Superior temporal gyrus (tissue), 1 donor: Measurements from ENCODE around the gene GPRIN1.

Source experiments
- DNase-seq: peaks from one replicate; pipeline ENCODE4 v3.0.0-alpha.2; 2016; ENCODE audit errors: extremely low spot score

Gene GPRIN1

GRCh38 chr5:176643491-176644219, 33.7 kb upstream of the GPRIN1 start:
- no peak for DNase-seq

GRCh38 chr5:176642675-176643490, 32.9 kb upstream of the GPRIN1 start:
- no peak for DNase-seq

- DNase-seq = no peak
Observed at GRCh38 chr5:176640616-176641015, 30.7 kb upstream of the GPRIN1 start.

DNA sequence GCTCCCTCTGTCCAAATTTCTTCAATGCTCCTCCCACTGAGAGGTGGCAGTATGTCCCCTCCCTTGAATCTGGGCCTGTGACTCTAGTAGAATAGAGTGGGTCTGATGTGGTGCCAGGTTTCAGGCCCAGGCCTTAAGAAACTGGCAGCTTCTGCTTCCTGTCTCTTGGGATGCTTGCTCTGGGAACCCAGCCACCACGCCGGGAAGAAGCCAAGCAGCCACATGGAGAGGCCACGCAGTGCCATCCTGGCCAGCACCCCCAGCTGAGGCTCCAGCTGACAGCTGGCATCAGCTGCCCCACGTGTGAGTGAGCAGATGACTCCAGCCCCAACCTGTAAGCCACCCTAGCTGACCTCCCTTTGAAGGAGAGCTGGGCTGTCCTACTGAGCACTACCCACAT, 30.0 kb upstream of the GPRIN1 start:
- no peak for DNase-seq

DNA sequence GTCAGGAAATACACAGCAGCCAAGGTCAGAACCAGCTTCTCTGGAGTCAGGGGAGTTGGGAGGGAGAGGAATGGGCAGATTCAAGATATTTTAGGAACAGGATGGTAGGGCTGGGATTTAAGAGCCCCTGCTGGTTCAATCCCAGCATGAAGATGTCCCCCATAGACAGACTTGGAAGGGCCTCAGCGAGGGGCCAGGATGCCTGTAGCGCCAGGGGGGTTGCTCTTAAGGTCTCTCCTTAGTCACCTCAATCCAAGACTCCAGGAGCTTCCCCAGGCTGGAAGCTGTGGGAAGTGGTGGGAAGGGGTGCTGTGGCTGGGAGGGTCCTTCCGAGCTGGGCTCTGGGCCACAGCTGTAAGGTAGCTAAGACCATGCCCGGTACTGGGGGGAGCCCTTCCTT, 29.3 kb upstream of the GPRIN1 start:
- DNase-seq = no peak

DNA sequence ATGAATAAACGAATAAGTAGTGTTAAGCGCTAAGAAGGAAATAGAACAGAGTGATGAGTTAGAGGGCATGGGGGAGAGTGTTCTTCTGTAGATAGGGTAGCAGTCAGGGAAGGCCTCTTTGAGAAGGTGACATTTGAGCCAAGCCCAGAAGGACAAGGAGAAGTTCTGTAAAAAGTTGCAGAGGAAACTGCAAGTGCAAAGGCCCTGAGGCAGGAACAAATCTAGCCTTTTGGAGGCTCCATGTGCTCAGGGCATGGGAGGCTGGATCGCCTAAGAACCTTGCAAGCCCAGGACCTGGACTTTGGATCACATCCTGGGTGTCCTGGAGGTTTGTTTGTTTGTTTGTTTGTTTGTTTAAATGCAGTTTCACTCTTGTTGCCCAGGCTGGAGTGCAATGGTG, 28.5 kb upstream of the GPRIN1 start:
- DNase-seq = no peak

DNA sequence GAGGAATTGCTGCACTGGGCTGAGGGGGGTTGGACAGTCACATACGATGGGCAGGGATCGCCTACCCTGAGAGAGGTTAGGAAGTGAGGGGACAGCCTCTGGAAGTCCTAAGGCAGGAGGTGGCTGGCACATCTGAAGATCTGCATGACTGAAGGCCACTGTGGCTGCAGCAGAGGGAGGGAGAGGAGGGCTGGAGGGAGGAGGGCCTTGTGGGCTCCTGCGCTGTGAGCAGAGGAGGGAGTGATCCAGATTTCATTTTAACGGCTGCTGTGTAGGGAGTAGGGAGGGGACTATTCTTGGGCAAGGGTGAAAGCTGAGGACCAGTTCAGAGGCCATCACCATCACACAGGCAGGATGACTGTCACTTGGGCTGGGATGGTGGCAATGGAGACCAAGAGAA, 27.6 kb upstream of the GPRIN1 start:
- DNase-seq = no peak

DNA sequence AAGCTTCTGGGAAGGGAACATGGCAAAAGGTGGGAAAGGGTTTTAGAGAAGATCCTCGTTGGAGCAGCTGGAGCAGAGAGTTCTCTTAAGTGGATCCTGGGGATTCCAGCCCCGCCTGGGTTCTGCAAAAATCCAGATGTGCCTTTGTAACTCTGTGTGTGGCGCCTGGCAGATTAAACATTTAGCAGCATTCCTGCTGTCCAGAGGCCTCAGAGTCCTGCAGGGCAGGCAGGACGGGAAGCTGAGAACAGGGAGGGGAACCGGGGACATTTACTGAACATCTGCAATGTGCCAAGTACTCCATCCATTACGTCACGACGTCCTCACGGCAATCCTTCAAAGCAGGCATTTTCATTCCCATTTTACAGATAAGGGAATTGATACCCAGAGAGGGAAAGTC, 26.5 kb upstream of the GPRIN1 start:
- DNase-seq = no peak

- DNase-seq = no peak
Observed at GRCh38 chr5:176633598-176633997, 23.6 kb upstream of the GPRIN1 start.

- DNase-seq = no peak
Observed at GRCh38 chr5:176632745-176633144, 22.8 kb upstream of the GPRIN1 start.

GRCh38 chr5:176631383-176632200, 21.6 kb upstream of the GPRIN1 start:
- DNase-seq = peak; percentile 32

GRCh38 chr5:176630681-176631222, 20.8 kb upstream of the GPRIN1 start:
- peak; percentile 32 for DNase-seq

DNA sequence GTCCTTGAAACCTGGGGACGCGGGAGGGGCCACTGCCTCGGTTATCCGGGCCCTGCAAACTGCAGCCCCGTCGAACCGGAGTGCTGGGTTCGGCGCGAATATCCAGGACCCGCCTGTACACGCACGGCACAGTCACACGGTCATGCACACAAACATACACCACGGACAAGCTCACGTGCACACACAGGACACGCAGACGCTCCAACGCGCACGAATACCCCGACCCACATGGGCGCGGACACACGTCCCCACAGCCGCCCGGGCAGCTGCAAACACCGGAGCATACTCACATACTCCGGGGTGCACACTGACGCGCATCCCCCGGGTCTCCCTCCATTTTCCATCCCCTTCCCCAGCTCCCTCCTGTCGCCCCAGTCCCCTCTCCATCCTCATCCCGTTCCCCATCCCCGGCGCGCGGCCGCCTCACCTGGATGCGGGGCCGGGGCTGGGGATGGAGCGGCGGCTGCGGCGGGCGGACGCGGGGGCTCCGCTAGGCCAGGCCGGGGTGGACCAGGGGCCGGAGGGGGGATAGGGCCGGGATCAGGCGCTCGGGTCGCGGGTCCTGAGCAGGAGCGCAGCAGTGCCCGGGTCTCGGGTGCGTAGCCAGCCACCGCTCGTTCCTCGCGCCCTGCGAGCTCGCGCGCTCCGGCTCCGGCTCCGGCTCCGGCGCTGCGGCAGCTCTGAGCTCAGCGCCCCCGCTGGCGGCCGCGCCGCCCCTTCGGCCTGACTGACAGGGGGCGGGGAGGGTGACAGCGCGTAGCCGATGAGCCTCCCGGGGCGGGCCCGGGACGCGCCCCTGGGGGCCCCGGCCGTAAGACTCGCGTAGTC, 20.1 kb upstream of the GPRIN1 start, which contains the start of the genes EIF4E1B and SNCB:
Gene EIF4E1B (plus strand): TSS at position 823 of the 828 bp plus-strand sequence. CDS start 12,113 bp downstream, outside the sequence.
Gene SNCB (minus strand): TSS at position 682 of the 828 bp plus-strand sequence. CDS start 880 bp downstream, outside the sequence.
- DNase-seq = peak; percentile 25

DNA sequence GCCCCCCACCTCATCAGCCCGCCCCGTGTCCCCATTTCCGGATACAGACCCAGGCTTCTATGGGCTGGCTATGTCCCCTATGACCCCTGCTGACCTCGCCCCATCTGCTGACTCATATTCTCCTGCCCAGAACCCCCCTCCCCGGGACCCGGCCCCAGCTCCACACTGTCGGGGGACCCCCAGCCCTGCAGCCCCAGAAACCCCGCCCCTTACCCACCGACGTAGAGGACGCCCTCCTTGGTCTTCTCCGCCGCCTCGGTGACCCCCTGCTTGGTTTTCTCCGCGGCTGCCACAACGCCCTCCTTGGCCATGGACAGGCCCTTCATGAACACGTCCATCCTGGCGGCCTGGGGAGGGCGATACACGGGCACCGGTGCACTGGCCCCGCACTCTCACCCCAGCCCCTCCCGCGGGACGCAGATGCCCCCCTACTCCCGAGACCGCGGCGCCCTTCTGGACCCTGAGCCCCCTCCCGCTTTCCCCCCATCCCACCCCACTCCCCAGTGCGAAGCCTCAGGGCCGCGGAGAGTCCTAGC, 19.4 kb upstream of the GPRIN1 start:
- DNase-seq = no peak

DNA sequence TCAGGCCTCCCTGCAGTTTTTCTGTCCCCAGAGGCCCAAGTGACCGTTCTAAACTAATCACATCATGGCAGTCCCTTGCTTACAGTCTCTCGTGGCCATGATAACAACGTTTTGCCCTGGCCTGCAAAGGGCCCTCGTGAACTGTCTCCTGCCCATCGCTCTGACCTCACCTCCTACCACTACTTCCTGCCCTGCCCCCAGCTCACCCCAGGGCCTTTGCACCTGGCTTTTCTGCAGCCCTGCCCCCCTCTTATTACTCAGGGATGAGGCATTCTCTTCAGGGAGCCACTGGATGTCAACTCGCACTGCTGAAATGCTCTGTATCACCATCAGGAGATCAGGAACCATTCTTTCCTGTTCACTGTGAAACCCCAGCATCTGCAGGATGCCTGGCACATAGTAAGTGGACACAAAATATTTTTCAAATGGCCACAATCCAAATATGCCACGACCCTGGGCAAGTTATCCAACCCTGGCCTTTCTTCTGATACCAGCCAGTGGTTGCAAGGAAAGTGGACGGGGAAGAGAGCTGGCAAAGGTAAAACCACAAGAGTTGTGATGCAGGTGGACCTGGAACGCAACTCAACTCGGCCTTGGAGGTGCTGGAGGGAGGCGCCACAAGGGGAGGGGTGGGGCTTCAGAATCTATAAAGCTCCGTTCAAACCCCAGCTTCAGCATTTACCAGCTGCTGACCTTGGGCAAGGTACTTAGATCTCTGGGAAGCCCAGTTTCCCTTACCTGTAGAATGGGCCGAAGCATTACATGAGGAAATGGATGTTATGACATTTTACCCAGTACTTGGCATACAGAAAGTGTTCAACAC, 18.7 kb upstream of the GPRIN1 start:
- DNase-seq = no peak

GRCh38 chr5:176627582-176627981, 17.6 kb upstream of the GPRIN1 start:
- DNase-seq = no peak

DNA sequence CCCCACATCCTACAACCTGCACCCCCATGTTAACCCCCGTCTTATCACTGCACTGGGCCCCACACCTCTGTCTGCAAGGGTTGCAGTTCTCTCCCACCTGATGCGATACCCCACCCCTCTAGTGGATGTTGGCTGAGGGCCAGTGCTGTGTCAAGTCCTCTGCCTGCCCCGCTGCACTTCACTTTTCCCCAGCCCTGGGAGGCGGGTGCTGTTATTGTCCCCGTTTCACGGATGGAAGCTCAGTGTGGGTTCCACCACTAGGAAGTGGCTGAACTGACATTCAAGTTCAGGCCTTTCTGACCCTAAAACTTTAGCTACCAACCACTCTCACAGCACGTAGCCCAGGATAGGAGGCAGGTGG, 16.9 kb upstream of the GPRIN1 start:
- no peak for DNase-seq

DNA sequence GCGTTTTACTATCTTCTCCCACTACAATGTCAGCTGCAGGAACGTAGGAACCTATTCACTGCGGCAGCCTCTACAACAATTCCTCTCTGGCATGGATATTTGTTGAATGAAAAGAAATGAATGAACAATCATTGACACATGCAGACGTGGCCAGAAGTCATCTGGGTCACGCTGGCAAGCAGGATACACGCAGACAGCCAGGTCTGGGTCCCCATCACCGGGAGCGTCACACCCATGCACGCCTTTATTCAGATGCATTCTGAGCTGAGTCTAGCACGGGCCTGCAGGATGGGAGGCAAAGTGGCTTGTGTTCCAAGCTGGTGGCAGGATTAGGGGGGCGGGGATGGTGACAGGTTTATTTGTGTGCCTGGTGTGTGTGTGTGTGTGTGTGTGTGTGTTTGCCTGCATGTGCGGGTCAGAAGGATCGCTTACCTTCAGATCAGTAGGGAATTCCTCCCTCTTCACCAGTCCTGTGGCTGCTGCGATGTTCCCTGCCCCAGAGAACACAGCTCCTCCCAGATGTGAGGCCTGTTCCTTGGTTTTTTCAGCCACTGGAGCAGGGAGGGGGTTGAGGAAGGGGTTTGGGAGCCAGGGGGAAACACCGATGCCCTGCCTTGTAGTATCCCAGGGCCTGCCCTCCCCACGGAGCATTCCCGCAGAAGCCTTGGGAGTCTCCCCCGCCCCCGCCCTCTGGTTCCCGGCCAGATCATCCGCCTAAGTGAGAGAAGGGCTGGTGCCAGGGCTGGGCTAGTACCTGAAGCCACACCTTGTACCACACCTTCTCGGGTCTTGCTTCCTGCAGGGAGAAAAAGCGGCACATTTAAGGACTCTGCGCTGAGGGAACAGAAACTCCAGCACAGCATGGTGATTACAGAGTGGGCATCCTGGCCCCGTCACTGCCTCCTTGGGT, 16.3 kb upstream of the GPRIN1 start:
- no peak for DNase-seq

- no peak for DNase-seq
Observed at GRCh38 chr5:176625512-176625911, 15.6 kb upstream of the GPRIN1 start.
